Muscle of leg (tissue), 11 donors: ENCODE results near the gene DCP2. TPM values are rescaled to one million over a fixed set of nuclear protein-coding genes. Genes with fewer than 3 reads are reported as not detected.
A peak's percentile ranks its signal among the peaks of the same experiment; 100 is the strongest.
"Not testable (repeated sequence)": the region's sequence is repeated elsewhere in the genome, so short reads cannot be mapped to it uniquely, and the experiment has no call there.

Experiments
- DNase-seq: peaks from one replicate; pipeline ENCODE4 v3.0.0; 2013
- H3K27ac ChIP-seq: one replicate; pipeline ENCODE4 v1.5.1; 2013; ENCODE audit warnings: mild to moderate bottlenecking, low read length, control low read depth
- H3K27me3 ChIP-seq: one replicate; pipeline ENCODE4 v1.6.1; 2013; ENCODE audit warnings: low read length; ENCODE audit not compliant: control insufficient read depth, insufficient read depth
- H3K36me3 ChIP-seq: one replicate; pipeline ENCODE4 v1.6.1; 2013; ENCODE audit warnings: low read length; ENCODE audit not compliant: control insufficient read depth, insufficient read depth
- H3K4me1 ChIP-seq: one replicate; pipeline ENCODE4 v1.6.1; 2013; ENCODE audit warnings: low read length; ENCODE audit not compliant: control insufficient read depth, insufficient read depth
- H3K4me3 ChIP-seq: one replicate; pipeline ENCODE4 v1.5.1; 2013; ENCODE audit warnings: low read length, control low read depth
- H3K9me3 ChIP-seq: replicated peaks from 2 replicates; pipeline ENCODE4 v1.6.1; 2013; ENCODE audit warnings: low read depth, low read length; ENCODE audit not compliant: control insufficient read depth
- WGBS: methylation state at CpG from one replicate; pipeline ENCODE4 v1.1.5; 2013; ENCODE audit warnings: missing lambda C conversion rate; ENCODE audit not compliant: insufficient coverage; 5-methylcytosine and 5-hydroxymethylcytosine counted together
- polyA plus RNA-seq, 8 donors: library from polyadenylated mRNA; unstranded; fragments of 120-200 nt; gene quantifications; one replicate each; pipeline versions ENCODE4 v1.2.1 to v1.2.3, GENCODE V29; 2013; ENCODE audit warnings: inconsistent platforms in 1 of 8, low replicate concordance in 1 of 8; ENCODE audit not compliant: insufficient read length in 8 of 8, insufficient read depth in 1 of 8
- total RNA-seq: library from RNA; stranded (reverse); fragments of 120-200 nt; gene quantifications from one replicate; pipeline ENCODE4 v1.2.4, GENCODE V29; 2013

The DCP2 gene
- total and polyA plus RNA-seq, 9 donors, result 13.8 to 43.0 (median 20.8) TPM

DNA sequence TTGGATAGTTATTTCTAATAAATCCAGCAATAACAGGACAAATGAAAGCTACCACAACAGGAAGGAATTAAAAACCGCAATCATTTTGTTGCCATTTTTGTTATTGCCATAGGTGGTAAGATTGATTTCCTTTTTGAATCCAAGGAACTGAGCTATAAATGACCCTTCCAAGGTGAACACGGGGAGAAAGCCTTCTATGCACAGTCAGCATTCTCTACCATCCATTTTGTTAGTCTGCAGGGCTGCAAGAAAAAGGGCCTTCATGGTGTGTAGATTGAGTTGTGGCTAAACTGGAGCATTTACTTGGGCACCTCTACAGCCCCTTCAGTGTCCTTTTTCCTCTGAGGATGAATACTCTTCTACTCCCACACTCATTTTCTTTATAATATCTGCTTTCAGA, 35.9 kb upstream of the DCP2 start:
- no peak overlapping the region for H3K4me3 ChIP-seq
- H3K4me1 ChIP-seq, result no peaks in the 10 kb centered on the region
- WGBS, result no CpG with 5 or more reads among the region's 2 CpGs
- DNase-seq, result no peak
- H3K27me3 ChIP-seq, result no peaks in the 10 kb centered on the region
- H3K36me3 ChIP-seq, result no peaks in the 10 kb centered on the region
- H3K27ac ChIP-seq, result no peak overlapping the region
- no peaks in the 10 kb centered on the region for H3K9me3 ChIP-seq

DNA sequence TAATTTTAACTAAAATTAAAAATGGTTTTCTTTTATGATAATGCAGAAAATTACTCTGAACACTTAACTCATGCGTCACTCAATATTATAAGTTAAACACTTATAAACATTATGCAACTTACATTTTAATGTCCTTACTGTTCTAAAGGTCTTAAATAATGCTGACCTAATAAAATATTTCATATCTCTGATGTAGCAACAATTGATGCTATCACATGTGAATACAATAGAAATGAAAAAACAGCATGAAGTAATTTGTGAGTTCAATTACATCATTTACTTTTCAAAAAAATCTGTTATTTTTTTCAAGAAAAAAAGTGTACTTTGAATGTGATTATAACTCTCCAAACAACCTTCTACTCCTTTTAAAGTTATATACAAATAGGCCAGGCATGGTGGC, 28.1 kb upstream of the DCP2 start:
- Histone ChIP-seq H3K4me1 (no peaks in the 10 kb centered on the region), H3K4me3 (no peak overlapping the region), H3K27ac (no peak overlapping the region), H3K36me3 (no peaks in the 10 kb centered on the region), H3K9me3 (no peaks in the 10 kb centered on the region), H3K27me3 (no peaks in the 10 kb centered on the region)
- WGBS, result no CpG with 5 or more reads among the region's 1 CpG
- DNase-seq, result no peak

DNA sequence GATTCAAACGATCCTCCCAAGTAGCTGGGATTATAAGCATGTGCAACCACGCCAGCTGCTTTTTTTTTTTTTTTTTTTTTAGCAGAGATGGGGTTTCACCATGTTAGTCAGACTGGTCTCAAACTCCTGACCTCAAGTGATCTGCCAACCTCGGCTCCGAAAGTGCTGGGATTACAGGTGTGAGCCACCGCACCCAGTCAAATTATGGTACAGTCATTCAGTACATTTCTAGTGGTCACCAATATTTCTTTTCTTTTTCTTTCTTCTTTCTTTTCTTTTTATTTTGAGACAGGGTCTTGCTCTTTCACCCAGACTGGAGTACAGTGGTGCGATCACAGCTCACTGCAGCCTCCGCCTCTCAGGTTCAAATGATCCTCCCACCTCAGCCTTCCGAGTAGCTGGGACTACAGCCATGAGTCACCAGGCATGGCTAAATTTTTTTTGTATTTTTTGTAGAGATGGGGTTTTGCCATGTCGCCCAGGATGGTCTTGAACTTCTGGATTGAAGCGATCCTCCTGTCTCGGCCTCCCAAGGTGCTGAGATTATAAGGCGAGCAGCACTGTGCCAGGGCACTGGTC, 25.4 kb upstream of the DCP2 start:
- H3K27me3 ChIP-seq, result no peaks in the 10 kb centered on the region

GRCh38 chr5:112956606-112957005, 20.0 kb upstream of the DCP2 start:
- no peak for DNase-seq
- Histone ChIP-seq H3K27ac (no peak overlapping the region), H3K4me3 (no peak overlapping the region), H3K9me3 (no peaks in the 10 kb centered on the region), H3K36me3 (no peaks in the 10 kb centered on the region), H3K4me1 (peaks cover 15% of the 10 kb centered on the region), H3K27me3 (no peaks in the 10 kb centered on the region)
- no CpG with 5 or more reads among the region's 3 CpGs for WGBS

More for the DNA sequence above, 25.4 kb upstream of the DCP2 start:
- WGBS, result 94% methylated on average over 6 of the region's 12 CpGs
- DNase-seq, result no peak
- H3K4me3 ChIP-seq, result no peak overlapping the region
- no peak overlapping the region for H3K27ac ChIP-seq
- no peaks in the 10 kb centered on the region for H3K9me3 ChIP-seq
- no peaks in the 10 kb centered on the region for H3K36me3 ChIP-seq
- H3K4me1 ChIP-seq, result no peaks in the 10 kb centered on the region

DNA sequence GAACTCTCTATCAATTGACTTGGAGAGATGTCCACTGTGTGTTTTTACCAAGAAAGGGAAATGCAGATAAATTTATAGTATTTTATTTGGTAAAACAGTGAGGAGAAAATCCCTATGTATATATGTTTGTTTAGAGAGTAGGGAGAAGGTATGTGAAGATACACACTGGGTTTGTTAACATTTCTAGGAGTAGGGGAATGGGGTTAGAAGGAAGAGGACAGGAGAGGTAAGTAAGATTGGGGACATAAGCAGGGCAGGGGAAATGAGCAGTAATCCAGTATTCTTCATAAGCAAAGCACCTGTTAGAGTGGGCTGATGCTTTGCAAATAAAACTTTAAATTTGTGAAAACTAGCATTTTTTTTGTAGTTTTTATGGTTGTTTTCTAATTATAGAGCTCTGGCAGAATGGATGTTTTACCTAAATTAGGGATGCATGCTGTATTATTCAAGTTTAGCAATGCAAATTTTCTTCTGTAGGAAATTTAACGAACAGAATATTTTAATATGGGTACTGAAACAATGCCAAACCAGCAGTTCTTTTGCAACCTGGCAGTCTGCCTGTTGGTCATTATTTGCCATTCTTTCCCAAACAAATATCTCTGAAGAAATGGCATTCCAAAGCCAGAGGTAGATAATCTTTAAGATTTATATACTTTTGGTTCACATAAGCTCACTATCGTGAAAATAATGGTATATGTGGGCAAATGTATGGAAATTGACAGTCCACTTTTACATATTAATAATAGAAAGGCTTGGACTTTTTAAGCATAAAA, 19.4 kb upstream of the DCP2 start:
- H3K9me3 ChIP-seq, result no peaks in the 10 kb centered on the region
- no peak overlapping the region for H3K4me3 ChIP-seq
- no CpG with 5 or more reads among the region's 2 CpGs for whole genome bisulfite sequencing
- DNase-seq, result no peak
- no peaks in the 10 kb centered on the region for H3K36me3 ChIP-seq
- H3K27me3 ChIP-seq, result no peaks in the 10 kb centered on the region
- peaks cover 15% of the 10 kb centered on the region for H3K4me1 ChIP-seq
- no peak overlapping the region for H3K27ac ChIP-seq

DNA sequence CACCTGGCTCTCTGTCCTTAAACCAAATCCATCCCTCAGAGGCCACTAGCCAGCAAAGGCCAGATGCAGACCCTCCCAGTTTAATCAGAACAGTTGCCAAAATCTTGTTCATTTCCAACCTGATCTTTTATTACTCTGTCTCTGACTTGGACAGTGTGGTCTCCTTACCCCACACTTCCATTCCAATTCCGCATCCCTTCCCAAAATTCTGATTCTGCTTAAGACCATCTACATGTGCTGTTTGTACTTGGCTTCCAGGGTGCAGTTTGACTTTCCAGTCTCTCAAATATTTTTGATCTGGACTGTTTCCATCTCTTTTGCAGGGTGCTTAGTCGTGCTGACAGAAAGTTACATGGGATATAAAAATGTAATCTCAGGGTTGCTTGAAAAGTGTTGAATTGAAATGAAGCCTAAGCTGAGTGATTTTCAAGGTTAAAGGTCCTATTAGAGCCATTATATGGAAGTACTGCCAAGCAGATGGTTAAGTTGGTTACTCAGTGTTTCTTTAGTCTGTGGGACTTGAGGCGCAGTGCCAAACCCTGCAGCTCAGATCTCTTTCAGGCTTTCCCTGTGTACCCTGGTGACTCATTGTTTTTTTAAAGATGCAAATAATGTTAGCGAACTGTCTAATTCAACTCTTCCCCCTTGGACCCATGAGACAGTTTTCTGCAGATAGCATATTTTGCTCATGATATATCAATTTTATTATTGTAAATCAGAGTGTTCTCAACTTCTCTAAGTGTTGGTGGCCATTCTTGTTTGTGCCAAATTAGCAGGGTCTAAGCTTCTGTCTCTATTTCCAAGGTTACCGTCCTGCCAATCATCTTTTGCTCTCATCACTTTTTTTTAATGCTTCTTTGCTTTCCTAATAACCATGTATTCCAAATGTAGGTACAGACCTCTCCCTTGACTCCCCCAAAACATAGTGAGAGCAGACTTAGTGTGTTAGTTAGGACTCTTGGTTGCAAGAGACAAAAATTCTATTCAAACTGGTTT, 18.2 kb upstream of the DCP2 start:
- no peaks in the 10 kb centered on the region for H3K27me3 ChIP-seq
- no peak overlapping the region for H3K4me3 ChIP-seq
- no peaks in the 10 kb centered on the region for H3K9me3 ChIP-seq
- H3K4me1 ChIP-seq, result peaks cover 15% of the 10 kb centered on the region
- 0% methylated on average over 1 of the region's 5 CpGs for WGBS
- DNase-seq, result peak; percentile 95
- no peaks in the 10 kb centered on the region for H3K36me3 ChIP-seq
- peak overlapping the region; percentile 77 for H3K27ac ChIP-seq

DNA sequence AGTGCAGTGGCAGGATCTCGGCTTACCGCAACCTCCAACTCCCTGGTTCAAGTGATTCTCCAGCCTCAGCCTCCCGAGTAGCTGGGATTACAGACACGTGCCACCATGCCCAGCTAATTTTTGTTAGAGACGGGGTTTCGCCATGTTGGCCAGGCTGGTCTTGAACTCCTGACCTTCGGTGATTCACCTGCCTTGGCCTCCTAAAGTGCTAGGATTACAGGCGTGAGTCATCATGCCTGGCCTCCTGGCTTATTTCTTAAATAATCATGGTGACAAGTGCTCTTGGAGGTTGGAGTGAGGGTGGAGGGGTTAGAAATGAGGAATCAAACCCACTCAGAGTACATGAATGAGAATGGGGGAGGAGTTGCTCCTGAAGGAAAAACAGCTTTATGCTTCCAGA, 16.7 kb upstream of the DCP2 start:
- not testable (repeated sequence) for DNase-seq
- 85% methylated on average over 5 of the region's 8 CpGs for WGBS

DNA sequence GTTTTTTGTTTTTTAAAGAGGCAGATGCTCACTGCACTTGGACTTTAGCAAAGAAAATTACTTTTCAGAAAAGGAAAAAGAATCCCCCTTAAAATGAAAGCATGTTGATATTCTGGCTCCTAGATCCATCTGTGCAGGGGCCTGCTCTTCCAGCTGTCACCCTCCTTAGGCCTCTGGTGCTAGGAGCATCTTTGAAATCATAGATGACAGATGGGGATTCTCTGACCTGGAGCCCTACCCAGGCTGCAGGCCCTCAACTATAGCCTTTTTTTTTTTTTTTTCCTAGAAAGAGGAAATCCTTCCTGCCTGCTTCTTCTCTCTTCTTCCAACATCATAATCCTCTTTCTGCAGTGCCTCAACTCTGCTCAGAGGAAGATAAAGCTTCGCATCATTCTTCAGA, 16.3 kb upstream of the DCP2 start:
- DNase-seq, result peak; percentile 68
- H3K9me3 ChIP-seq, result no peaks in the 10 kb centered on the region
- H3K27ac ChIP-seq, result peak overlapping the region; percentile 11
- H3K4me3 ChIP-seq, result no peak overlapping the region
- H3K36me3 ChIP-seq, result no peaks in the 10 kb centered on the region
- H3K4me1 ChIP-seq, result peaks cover 17% of the 10 kb centered on the region
- no peaks in the 10 kb centered on the region for H3K27me3 ChIP-seq
- no CpG with 5 or more reads among the region's 1 CpG for WGBS

More for the DNA sequence above, 16.7 kb upstream of the DCP2 start:
- not testable (repeated sequence) for H3K27me3 ChIP-seq, H3K9me3 ChIP-seq, H3K4me3 ChIP-seq, H3K36me3 ChIP-seq
- H3K4me1 ChIP-seq, result peaks cover 17% of the 10 kb centered on the region
- peak overlapping the region; percentile 11 for H3K27ac ChIP-seq

- WGBS, result 40% methylated on average over 1 of the region's 6 CpGs
- H3K27ac ChIP-seq, result no peak overlapping the region
- H3K4me1 ChIP-seq, result peaks cover 17% of the 10 kb centered on the region
- H3K27me3 ChIP-seq, result no peaks in the 10 kb centered on the region
- H3K36me3 ChIP-seq, result no peaks in the 10 kb centered on the region
- H3K4me3 ChIP-seq, result no peak overlapping the region
- no peak for DNase-seq
- no peaks in the 10 kb centered on the region for H3K9me3 ChIP-seq
These were observed 15.6 kb upstream of the DCP2 start for GRCh38 chr5:112960863-112961504.
